ENCODE data around the gene ANKS1B.
"Not testable (repeated sequence)": the region's sequence is repeated elsewhere in the genome, so short reads cannot be mapped to it uniquely, and the experiment has no call there.

The ANKS1B gene

DNA sequence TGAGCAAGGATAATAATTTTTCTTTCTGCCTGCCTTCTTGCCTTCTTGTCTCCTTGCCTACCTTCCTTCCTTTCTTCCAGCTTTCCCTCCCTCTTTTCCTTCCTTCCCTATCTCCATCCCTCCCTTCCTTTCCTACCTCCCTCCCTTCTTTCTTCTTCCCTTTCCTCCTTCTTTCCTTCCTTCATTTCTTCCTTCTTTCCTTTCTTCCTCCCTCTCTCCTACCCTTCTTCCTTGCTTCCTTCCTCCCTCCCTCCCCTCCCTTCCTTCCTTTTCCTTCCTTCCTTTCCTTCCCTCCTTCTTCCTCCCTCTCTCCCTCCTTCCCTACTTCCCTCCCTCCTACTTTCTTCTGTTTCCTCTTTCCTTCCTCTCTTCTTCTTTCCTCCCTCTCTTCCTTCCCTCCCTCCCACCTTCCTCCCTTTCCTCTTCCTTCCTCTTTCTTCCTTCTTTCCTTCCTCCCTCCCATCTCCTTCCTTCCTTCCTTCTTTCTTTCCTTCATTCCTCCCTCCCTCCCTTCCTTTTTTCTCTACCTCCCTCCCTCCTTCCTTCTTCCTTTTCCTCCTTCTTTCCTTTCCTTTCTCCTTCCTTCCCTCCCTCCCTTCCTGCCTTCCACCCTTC, 1009.9 kb downstream of the ANKS1B start:
- Histone ChIP-seq H3K36me3 (ENCODE audit: control insufficient read depth, insufficient read depth, low read length) (no peaks in the 10 kb centered on the region), H3K9ac (no peak overlapping the region), H3K9me3 (ENCODE audit: control insufficient read depth, low read length) (no peaks in the 10 kb centered on the region), H3K27ac (no peak overlapping the region), H3K79me2 (no peaks in the 10 kb centered on the region), H3K4me2 (ENCODE audit: low read length) (no peak overlapping the region), H3K27me3 (ENCODE audit: control insufficient read depth, insufficient read depth, low read length) (no peaks in the 10 kb centered on the region), H3K4me3 (ENCODE audit: low read depth, low read length) (no peak overlapping the region), H2AFZ (no peak overlapping the region), H3K4me1 (no peaks in the 10 kb centered on the region)
- TF ChIP-seq, protein P1, sequence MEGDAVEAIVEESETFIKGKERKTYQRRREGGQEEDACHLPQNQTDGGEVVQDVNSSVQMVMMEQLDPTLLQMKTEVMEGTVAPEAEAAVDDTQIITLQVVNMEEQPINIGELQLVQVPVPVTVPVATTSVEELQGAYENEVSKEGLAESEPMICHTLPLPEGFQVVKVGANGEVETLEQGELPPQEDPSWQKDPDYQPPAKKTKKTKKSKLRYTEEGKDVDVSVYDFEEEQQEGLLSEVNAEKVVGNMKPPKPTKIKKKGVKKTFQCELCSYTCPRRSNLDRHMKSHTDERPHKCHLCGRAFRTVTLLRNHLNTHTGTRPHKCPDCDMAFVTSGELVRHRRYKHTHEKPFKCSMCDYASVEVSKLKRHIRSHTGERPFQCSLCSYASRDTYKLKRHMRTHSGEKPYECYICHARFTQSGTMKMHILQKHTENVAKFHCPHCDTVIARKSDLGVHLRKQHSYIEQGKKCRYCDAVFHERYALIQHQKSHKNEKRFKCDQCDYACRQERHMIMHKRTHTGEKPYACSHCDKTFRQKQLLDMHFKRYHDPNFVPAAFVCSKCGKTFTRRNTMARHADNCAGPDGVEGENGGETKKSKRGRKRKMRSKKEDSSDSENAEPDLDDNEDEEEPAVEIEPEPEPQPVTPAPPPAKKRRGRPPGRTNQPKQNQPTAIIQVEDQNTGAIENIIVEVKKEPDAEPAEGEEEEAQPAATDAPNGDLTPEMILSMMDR (IDR thresholded peaks at IDR 0.05): no peak

DNA sequence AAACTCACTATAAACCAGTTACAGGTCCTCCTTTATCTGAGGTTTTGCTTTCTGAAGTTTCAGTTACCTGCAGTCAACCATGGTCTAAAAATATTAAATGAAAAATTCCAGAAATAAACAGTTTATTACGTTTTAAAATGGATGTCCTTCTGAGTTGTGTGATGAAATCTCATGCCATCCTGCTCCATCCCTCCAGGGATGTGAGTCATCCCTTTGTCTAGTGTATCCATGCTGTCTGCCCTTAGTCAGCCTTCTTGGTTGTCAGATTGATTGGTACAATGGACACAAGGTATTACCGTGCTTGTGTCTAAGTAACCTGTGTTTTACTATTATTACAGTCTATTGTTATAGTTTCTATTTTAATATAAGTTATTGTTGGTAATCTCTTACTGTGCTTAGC, 1011.3 kb downstream of the ANKS1B start:
- Histone ChIP-seq H3K4me1 (no peaks in the 10 kb centered on the region), H3K27me3 (ENCODE audit: control insufficient read depth, insufficient read depth, low read length) (no peaks in the 10 kb centered on the region), H3K9ac (no peak overlapping the region)

DNA sequence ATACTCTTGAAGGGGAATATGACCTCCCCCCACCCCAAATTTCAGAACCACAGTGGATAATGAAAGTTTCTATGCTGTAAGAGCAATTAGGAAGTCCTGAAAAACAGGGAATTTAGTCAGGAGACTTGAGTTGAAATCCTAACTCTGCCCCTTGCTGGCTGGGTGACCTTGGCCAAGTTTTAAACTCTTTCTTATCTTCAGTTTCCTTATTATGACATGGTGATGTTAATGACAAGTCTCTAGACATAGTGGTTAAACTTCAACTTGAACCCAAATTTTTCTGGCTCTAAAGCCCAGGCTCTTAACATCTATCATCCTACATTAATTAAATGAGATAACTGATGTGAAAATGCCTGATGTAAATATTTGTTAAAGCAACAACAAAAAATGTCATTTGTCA, 1013.8 kb downstream of the ANKS1B start:
- no peak overlapping the region for H3K4me3 ChIP-seq (ENCODE audit: low read depth, low read length)

More for the DNA sequence above, 1011.3 kb downstream of the ANKS1B start:
- H2AFZ ChIP-seq: no peak overlapping the region
- H3K4me3 ChIP-seq (ENCODE audit: low read depth, low read length): no peak overlapping the region
- no peak overlapping the region for H3K27ac ChIP-seq
- no peaks in the 10 kb centered on the region for H3K79me2 ChIP-seq
- H3K9me3 ChIP-seq (ENCODE audit: control insufficient read depth, low read length): no peaks in the 10 kb centered on the region
- TF ChIP-seq, protein P1 (IDR thresholded peaks at IDR 0.05): no peak
- H3K36me3 ChIP-seq (ENCODE audit: control insufficient read depth, insufficient read depth, low read length): no peaks in the 10 kb centered on the region
- no peak overlapping the region for H3K4me2 ChIP-seq (ENCODE audit: low read length)

DNA sequence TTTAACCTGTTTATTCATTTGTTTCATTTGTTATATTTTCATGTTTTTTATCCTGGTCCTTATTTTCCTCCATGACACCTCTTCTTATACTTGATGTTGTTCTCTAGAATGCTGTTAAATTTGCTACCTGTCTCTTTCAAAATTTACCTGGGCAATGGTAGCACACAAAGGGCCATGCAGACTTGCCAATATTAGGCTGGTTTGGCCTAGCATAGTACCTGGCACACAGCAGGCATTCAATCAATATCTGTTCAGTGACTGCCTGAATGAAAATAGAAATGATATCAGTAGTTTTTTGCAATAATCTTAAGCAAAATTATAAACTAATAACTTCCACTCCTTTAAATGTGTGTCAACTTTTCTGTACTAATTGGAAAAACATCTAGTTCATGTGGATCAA, 1014.5 kb downstream of the ANKS1B start:
- TF ChIP-seq, protein P1 (IDR thresholded peaks at IDR 0.05): no peak
- Histone ChIP-seq H3K9me3 (ENCODE audit: control insufficient read depth, low read length) (no peaks in the 10 kb centered on the region), H3K4me2 (ENCODE audit: low read length) (no peak overlapping the region), H3K4me1 (no peaks in the 10 kb centered on the region), H3K4me3 (ENCODE audit: low read depth, low read length) (no peak overlapping the region), H3K27me3 (ENCODE audit: control insufficient read depth, insufficient read depth, low read length) (no peaks in the 10 kb centered on the region), H2AFZ (no peak overlapping the region), H3K79me2 (no peaks in the 10 kb centered on the region), H3K36me3 (ENCODE audit: control insufficient read depth, insufficient read depth, low read length) (no peaks in the 10 kb centered on the region), H3K9ac (no peak overlapping the region), H3K27ac (no peak overlapping the region)

More for the DNA sequence above, 1013.8 kb downstream of the ANKS1B start:
- Histone ChIP-seq H3K4me1 (no peaks in the 10 kb centered on the region), H3K4me2 (ENCODE audit: low read length) (no peak overlapping the region), H3K27me3 (ENCODE audit: control insufficient read depth, insufficient read depth, low read length) (no peaks in the 10 kb centered on the region), H3K79me2 (no peaks in the 10 kb centered on the region), H2AFZ (no peak overlapping the region), H3K9ac (no peak overlapping the region), H3K36me3 (ENCODE audit: control insufficient read depth, insufficient read depth, low read length) (no peaks in the 10 kb centered on the region), H3K9me3 (ENCODE audit: control insufficient read depth, low read length) (no peaks in the 10 kb centered on the region), H3K27ac (no peak overlapping the region)
- TF ChIP-seq, protein P1 (IDR thresholded peaks at IDR 0.05): no peak

DNA sequence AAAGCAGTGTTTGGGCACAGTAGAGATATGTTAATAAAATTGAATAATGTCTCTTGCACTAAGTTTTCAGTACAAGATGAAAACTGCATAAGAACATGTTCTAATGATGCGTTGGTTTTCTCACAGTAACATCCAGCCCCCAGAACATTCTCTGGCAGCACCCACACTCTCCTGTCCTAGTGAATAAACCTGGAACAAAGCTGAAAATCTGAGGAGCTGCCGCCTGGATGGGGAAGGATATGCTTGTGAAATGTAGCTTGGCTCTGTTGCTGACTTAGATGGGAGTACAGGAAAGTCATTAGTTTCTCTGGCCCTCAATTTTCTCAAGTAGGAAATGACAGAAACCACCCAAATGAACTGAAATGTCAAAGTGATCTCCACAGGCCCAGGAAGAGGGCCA, 1015.8 kb downstream of the ANKS1B start:
- no peak overlapping the region for H3K27ac ChIP-seq

DNA sequence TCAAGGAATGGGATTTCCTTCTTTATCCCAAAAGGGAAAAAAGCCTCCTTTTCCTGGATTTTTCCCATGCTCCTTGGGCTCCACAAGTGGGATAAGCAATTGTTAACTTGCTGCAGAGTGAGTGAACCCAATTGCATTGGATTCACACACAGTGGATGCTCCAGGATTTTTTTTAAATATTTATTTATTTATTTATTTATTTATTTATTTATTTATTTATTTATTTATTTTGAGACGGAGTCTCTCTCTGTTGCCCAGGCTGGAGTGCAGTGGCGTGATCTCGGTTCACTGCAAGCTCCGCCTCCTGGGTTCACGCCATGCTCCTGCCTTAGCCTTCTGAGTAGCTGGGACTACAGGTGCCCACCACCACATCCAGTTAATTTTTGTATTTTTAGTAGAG, 1027.6 kb downstream of the ANKS1B start:
- not testable (repeated sequence) for H2AFZ ChIP-seq; H3K9ac ChIP-seq; H3K27ac ChIP-seq; H3K4me1 ChIP-seq; H3K79me2 ChIP-seq; H3K36me3 ChIP-seq (ENCODE audit: control insufficient read depth, insufficient read depth, low read length); H3K27me3 ChIP-seq (ENCODE audit: control insufficient read depth, insufficient read depth, low read length); H3K9me3 ChIP-seq (ENCODE audit: control insufficient read depth, low read length); H3K4me3 ChIP-seq (ENCODE audit: low read depth, low read length); H3K4me2 ChIP-seq (ENCODE audit: low read length)

More for the DNA sequence above, 1015.8 kb downstream of the ANKS1B start:
- Histone ChIP-seq H2AFZ (no peak overlapping the region), H3K9me3 (ENCODE audit: control insufficient read depth, low read length) (no peaks in the 10 kb centered on the region), H3K36me3 (ENCODE audit: control insufficient read depth, insufficient read depth, low read length) (no peaks in the 10 kb centered on the region), H3K4me2 (ENCODE audit: low read length) (no peak overlapping the region), H3K79me2 (no peaks in the 10 kb centered on the region), H3K4me1 (no peaks in the 10 kb centered on the region), H3K9ac (no peak overlapping the region), H3K27me3 (ENCODE audit: control insufficient read depth, insufficient read depth, low read length) (no peaks in the 10 kb centered on the region), H3K4me3 (ENCODE audit: low read depth, low read length) (no peak overlapping the region)
- TF ChIP-seq, protein P1 (IDR thresholded peaks at IDR 0.05): no peak

Data from parathyroid adenoma (tissue), 2 donors.